Measurements from ENCODE around the gene THOC1.
"Not testable (repeated sequence)": the region's sequence is repeated elsewhere in the genome, so short reads cannot be mapped to it uniquely, and the experiment has no call there.

THOC1 gene

GRCh38 chr18:267688-268552, at the start of gene THOC1:
Gene THOC1, minus strand, starts transcription at chr18:268047. Its CDS starts 28 bp downstream, at chr18:268019.
- peak; percentile 89 for DNase-seq (ENCODE audit: extremely low spot score, insufficient read length, low read depth)
- peak; percentile 96 for FAIRE-seq

GRCh38 chr18:317618-318017, 49.8 kb upstream of the THOC1 start:
- DNase-seq (ENCODE audit: extremely low spot score, insufficient read length, low read depth) (no peak), FAIRE-seq (no peak)

GRCh38 chr18:316393-316792, 48.5 kb upstream of the THOC1 start:
- FAIRE-seq (no peak), DNase-seq (ENCODE audit: extremely low spot score, insufficient read length, low read depth) (no peak)

GRCh38 chr18:313931-314330, 46.1 kb upstream of the THOC1 start:
- DNase-seq (ENCODE audit: extremely low spot score, insufficient read length, low read depth) (no peak), FAIRE-seq (no peak)

GRCh38 chr18:312415-312814, 44.6 kb upstream of the THOC1 start:
- FAIRE-seq, result no peak
- no peak for DNase-seq (ENCODE audit: extremely low spot score, insufficient read length, low read depth)

GRCh38 chr18:310042-310441, 42.2 kb upstream of the THOC1 start:
- no peak for FAIRE-seq
- DNase-seq (ENCODE audit: extremely low spot score, insufficient read length, low read depth), result no peak

GRCh38 chr18:308086-308485, 40.2 kb upstream of the THOC1 start:
- FAIRE-seq; DNase-seq (ENCODE audit: extremely low spot score, insufficient read length, low read depth): not testable (repeated sequence)

GRCh38 chr18:306608-307255, 38.9 kb upstream of the THOC1 start:
- no peak for DNase-seq (ENCODE audit: extremely low spot score, insufficient read length, low read depth)
- no peak for FAIRE-seq

- no peak for FAIRE-seq
- DNase-seq (ENCODE audit: extremely low spot score, insufficient read length, low read depth), result no peak
These were observed 37.2 kb upstream of the THOC1 start for GRCh38 chr18:305003-305501.

GRCh38 chr18:303607-304006, 35.8 kb upstream of the THOC1 start:
- no peak for FAIRE-seq
- no peak for DNase-seq (ENCODE audit: extremely low spot score, insufficient read length, low read depth)

GRCh38 chr18:303011-303410, 35.2 kb upstream of the THOC1 start:
- no peak for DNase-seq (ENCODE audit: extremely low spot score, insufficient read length, low read depth)

GRCh38 chr18:302097-302496, 34.2 kb upstream of the THOC1 start:
- DNase-seq (ENCODE audit: extremely low spot score, insufficient read length, low read depth), result no peak
- no peak for FAIRE-seq

More at GRCh38 chr18:303011-303410, 35.2 kb upstream of the THOC1 start:
- FAIRE-seq, result no peak

GRCh38 chr18:297936-298335, 30.1 kb upstream of the THOC1 start:
- no peak for FAIRE-seq
- no peak for DNase-seq (ENCODE audit: extremely low spot score, insufficient read length, low read depth)

GRCh38 chr18:295756-296490, 28.1 kb upstream of the THOC1 start:
- DNase-seq (ENCODE audit: extremely low spot score, insufficient read length, low read depth) (no peak), FAIRE-seq (no peak)

GRCh38 chr18:294566-294965, 26.7 kb upstream of the THOC1 start:
- DNase-seq (ENCODE audit: extremely low spot score, insufficient read length, low read depth), result no peak
- no peak for FAIRE-seq

GRCh38 chr18:293536-293935, 25.7 kb upstream of the THOC1 start:
- DNase-seq (ENCODE audit: extremely low spot score, insufficient read length, low read depth), result no peak
- FAIRE-seq, result no peak

- FAIRE-seq (no peak), DNase-seq (ENCODE audit: extremely low spot score, insufficient read length, low read depth) (no peak)
These were observed 24.4 kb upstream of the THOC1 start for GRCh38 chr18:292271-292670.

- FAIRE-seq; DNase-seq (ENCODE audit: extremely low spot score, insufficient read length, low read depth): not testable (repeated sequence)
These were observed 22.1 kb upstream of the THOC1 start for GRCh38 chr18:289970-290369.

GRCh38 chr18:289026-289425, 21.2 kb upstream of the THOC1 start:
- DNase-seq (ENCODE audit: extremely low spot score, insufficient read length, low read depth), result no peak
- no peak for FAIRE-seq

- no peak for FAIRE-seq
- no peak for DNase-seq (ENCODE audit: extremely low spot score, insufficient read length, low read depth)
These were observed 18.9 kb upstream of the THOC1 start for GRCh38 chr18:286515-287310.

Measured in GM18507 (cell line).